ENCODE measurements around the gene FBRSL1. TPM values are rescaled to one million over a fixed set of nuclear protein-coding genes. Genes with fewer than 3 reads are reported as not detected.
A peak's percentile ranks its signal among the peaks of the same experiment; 100 is the strongest.
"Not testable (repeated sequence)": the region's sequence is repeated elsewhere in the genome, so short reads cannot be mapped to it uniquely, and the experiment has no call there.

FBRSL1 gene
- total RNA-seq, 2 donors from 2014 or later: 79.3 to 86.3 TPM

DNA sequence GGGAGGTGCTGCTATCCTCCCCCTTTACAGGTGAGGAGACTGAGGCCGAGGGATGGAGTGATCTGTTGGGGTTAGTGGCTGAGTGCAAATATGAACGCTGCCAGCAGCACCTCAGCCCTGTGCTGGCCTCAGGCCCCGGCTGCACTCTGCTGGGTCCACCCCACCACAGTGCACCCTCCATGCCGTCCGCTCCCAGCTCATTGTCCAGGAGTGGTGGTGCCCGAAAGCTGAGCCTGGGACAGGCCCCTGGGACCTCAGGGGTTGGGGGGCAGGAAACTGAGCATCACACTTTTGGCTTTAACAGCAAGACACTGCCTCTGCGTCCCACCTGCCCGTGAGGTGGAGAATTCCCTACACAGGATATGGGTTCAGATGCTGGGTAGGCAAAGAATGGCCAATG is 31.5 kb upstream of the FBRSL1 start:
- H3K4me1 Mint-ChIP-seq: no peaks in the 10 kb centered on the region
- H3K27me3 Mint-ChIP-seq: no peaks in the 10 kb centered on the region
- no peak overlapping the region for H3K27ac Mint-ChIP-seq
- no peak overlapping the region for H3K4me3 Mint-ChIP-seq
- H3K36me3 Mint-ChIP-seq (ENCODE audit: low read depth): no peaks in the 10 kb centered on the region
- H3K9me3 ChIP-seq (ENCODE audit: control insufficient read depth, low read length, poor library complexity, severe bottlenecking): no peaks in the 10 kb centered on the region
- ATAC-seq (no peak), DNase-seq (no peak)

DNA sequence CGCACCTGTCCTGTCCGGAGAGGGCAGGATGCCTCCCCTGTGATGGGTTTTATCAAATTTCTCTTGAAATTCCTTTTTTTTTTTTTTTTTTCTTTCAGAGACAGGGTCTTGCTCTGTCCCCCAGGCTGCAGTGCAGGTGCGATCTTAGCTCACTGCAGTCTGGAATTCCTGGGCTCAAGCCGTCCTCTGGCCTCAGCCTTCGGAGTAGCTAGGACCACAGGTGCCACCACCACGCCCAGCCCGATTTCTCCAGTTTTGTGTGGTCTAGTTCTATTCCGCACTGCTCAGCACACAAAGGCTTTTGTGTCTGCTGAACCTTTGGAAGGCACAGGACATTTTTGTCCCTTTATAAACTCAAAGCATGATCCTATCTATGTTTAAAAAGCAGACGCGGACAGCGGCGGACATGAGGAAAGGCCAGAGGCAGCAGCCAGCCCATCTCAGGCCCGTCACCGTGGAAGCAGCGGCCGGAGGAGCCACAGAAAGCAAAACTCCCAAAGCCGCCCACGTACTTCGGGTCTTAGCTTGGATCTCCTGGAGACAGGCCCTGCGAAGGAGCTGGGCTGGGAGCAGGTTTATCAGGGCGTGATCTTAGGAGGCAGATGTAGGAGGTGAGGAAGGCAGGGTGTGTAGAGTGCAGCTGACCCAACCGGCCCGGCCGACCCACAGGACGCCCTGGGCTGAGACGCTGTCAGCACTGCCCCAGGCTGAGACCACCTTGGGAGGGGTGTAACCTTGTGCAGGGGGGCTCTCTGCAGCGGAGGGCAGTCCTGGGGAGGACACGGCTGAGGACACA is 30.9 kb upstream of the FBRSL1 start:
- no peaks in the 10 kb centered on the region for H3K9me3 ChIP-seq (ENCODE audit: control insufficient read depth, low read length, poor library complexity, severe bottlenecking)
- no peak for ATAC-seq
- no peak for DNase-seq
- Mint-ChIP-seq H3K36me3 (ENCODE audit: low read depth) (no peaks in the 10 kb centered on the region), H3K4me1 (no peaks in the 10 kb centered on the region), H3K27me3 (no peaks in the 10 kb centered on the region), H3K27ac (no peak overlapping the region), H3K4me3 (no peak overlapping the region)

DNA sequence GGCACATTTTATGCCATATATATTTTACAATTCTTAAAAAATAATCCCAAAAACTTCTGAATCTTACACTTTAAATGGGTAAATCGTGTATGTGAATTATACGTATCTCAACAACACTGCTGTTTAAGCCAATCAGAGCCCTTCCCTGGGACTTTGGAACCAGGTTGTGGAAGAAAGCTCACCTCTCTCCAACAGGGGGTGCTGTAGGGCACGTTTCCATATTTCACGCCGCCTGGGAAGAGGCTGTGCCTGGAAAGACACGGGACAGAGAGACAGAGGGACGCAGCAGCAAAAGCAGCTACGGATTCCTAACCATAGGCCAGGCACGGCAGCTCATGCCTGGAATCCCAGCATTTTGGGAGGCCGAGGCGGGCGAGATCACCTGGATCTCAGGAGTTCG is 29.4 kb upstream of the FBRSL1 start:
- H3K9me3 ChIP-seq (ENCODE audit: control insufficient read depth, low read length, poor library complexity, severe bottlenecking): no peaks in the 10 kb centered on the region
- Mint-ChIP-seq H3K4me3 (no peak overlapping the region), H3K36me3 (ENCODE audit: low read depth) (no peaks in the 10 kb centered on the region), H3K4me1 (no peaks in the 10 kb centered on the region), H3K27me3 (no peaks in the 10 kb centered on the region), H3K27ac (no peak overlapping the region)
- no peak for DNase-seq
- no peak for ATAC-seq

DNA sequence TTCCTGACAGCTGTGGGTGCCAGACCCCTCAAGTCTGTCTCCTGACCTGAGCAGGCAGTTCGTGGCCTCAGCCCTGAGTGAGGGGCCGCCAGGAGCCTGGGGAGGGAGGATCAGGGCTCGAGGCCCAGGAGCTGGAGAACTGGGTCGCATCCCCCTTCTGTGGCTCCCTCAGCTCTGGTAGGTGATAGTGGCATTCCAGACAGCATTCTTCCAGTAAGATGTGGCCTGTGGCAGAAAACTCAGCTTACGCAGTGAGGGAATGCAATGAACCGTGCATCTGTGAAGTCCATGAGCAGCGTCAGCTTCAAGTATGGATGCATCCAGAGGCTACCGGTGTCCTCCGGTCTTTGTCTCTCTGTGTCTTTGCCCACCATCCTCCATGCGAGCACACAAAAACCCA is 28.4 kb upstream of the FBRSL1 start:
- no peaks in the 10 kb centered on the region for H3K27me3 Mint-ChIP-seq
- ATAC-seq: no peak
- H3K4me1 Mint-ChIP-seq: no peaks in the 10 kb centered on the region
- no peak overlapping the region for H3K4me3 Mint-ChIP-seq
- H3K27ac Mint-ChIP-seq: no peak overlapping the region
- no peaks in the 10 kb centered on the region for H3K36me3 Mint-ChIP-seq (ENCODE audit: low read depth)
- H3K9me3 ChIP-seq (ENCODE audit: control insufficient read depth, low read length, poor library complexity, severe bottlenecking): no peaks in the 10 kb centered on the region
- no peak for DNase-seq

DNA sequence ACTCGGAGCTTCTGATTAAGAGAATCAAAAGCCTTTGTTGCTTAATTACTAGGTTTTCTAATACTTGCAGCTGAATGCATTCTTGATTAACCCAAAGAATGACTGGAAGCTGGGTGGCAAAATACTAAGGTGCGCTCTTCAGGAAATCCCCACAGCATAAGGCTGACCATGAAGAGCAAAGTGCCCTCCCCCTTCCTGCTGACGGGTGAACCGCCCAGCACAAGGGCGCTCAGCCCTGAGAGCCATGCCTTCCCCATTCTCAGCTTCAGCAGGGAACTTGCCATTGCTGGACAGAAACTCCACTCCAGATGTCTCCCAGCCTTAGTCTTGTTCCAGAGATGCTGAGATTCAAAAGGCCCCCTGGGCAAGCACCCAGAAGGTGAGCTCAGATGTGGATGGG is 27.2 kb upstream of the FBRSL1 start:
- no peaks in the 10 kb centered on the region for H3K4me1 Mint-ChIP-seq
- no peaks in the 10 kb centered on the region for H3K9me3 ChIP-seq (ENCODE audit: control insufficient read depth, low read length, poor library complexity, severe bottlenecking)
- no peak overlapping the region for H3K27ac Mint-ChIP-seq
- H3K4me3 Mint-ChIP-seq: no peak overlapping the region
- DNase-seq (no peak), ATAC-seq (peak; percentile 76)
- no peaks in the 10 kb centered on the region for H3K36me3 Mint-ChIP-seq (ENCODE audit: low read depth)
- no peaks in the 10 kb centered on the region for H3K27me3 Mint-ChIP-seq

DNA sequence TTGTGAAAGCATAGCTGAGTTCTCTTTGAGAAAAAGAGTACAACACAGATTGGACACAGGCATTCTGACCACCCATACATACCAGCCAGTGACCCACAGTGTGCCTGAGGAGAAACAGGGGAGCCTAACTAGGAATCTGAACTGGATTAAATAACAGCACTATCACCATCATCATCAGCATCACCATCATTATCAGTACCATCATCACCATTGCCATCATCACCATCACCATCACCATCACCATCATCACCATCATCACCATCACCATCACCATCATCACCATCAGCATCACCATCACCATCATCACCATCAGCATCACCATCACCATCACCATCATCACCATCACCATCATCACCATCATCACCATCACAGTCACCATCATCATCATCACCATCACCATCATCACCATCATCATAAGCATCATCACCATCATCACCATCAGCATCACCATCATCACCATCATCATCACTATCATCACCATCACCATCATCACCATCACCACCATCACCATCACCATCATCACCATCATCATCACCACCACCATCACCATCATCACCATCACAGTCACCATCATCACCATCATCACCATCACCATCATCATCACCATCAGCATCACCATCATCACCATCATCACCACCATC is 26.5 kb upstream of the FBRSL1 start:
- not testable (repeated sequence) for ATAC-seq; DNase-seq; H3K27me3 Mint-ChIP-seq; H3K4me1 Mint-ChIP-seq; H3K36me3 Mint-ChIP-seq (ENCODE audit: low read depth); H3K9me3 ChIP-seq (ENCODE audit: control insufficient read depth, low read length, poor library complexity, severe bottlenecking); H3K4me3 Mint-ChIP-seq; H3K27ac Mint-ChIP-seq

DNA sequence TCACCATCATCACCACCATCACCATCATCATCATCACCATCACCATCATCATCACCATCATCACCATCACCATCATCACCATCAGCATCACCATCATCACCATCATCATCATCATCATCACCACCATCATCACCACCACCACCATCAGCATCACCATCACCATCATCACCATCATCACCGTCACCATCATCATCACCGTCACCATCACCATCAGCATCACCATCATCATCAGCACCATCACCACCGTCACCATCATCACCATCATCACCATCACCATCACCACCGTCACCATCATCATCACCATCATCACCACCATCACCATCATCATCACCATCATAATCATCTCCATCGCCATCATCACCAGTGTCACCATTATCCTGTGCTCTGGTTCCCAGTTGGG is 25.6 kb upstream of the FBRSL1 start:
- not testable (repeated sequence) for H3K4me1 Mint-ChIP-seq; H3K36me3 Mint-ChIP-seq (ENCODE audit: low read depth); H3K4me3 Mint-ChIP-seq; H3K27me3 Mint-ChIP-seq; H3K27ac Mint-ChIP-seq; ATAC-seq; H3K9me3 ChIP-seq (ENCODE audit: control insufficient read depth, low read length, poor library complexity, severe bottlenecking); DNase-seq

DNA sequence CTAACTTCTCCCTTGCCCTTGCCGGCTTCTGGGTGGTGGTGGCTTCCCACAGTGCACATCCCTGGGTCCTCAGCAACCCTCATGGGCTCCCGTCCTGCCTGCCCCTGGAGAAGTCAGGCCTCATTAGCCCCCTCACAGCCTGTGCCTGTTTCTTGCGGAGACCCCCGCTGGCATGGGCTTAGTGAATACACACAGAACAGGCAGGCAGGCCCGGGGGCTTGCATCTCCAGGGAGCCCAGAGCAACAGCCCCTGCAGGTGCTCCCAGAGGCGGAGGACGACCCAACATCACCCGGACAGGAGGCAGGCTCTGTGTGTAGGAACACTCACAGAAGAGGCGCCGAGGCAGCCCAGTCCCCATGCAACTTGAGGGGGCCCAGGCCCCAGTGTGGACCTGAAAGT is 25.1 kb upstream of the FBRSL1 start:
- H3K27ac Mint-ChIP-seq: no peak overlapping the region

DNA sequence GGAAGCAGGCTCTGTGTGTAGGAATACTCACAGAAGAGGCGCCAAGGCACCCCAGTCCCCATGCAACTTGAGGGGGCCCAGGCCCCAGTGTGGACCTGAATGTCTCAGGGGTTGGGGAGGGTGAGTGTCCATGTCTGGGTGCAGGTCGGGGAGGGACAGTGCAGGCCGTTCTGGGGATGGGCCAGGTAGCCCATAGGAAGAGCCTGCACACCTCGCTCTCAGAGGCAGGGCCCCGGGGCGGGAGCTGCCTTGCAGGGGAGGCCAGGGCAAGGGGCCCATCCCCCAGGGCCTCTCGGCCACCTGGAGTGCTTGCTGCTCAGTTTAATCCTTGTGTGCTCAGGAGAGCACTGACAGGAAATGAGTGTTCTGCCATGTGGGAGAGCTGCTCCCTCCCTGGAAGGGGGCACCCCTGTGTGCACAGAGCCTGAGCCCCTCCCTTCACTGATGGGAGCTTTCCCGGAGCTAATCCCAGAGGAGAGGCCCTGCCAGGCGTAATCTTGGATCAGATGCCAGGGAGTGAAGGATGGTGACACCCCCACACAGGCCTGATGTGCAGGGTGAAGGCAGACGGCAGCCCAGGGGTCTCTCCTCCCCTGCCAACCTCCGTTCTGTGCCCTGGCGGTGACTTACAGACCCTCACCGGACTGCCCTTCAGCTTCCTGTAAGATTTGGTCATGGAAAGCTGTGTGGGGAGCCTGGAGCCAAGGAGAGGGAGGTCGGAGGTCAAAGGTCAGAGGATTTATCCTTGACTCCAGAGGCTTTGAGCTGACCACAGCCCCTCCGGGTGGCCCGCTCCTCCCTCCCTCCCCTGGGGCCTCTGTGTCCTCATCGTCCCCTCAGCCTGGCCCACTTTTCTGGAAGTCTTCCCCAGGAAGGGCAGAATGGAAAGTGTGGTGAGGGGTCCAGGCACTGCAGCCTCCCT is 24.4 kb upstream of the FBRSL1 start:
- H3K27ac Mint-ChIP-seq: no peak overlapping the region
- no peaks in the 10 kb centered on the region for H3K27me3 Mint-ChIP-seq
- DNase-seq (no peak), ATAC-seq (no peak)
- peak overlapping the region; percentile 13 for H3K4me3 Mint-ChIP-seq
- H3K9me3 ChIP-seq (ENCODE audit: control insufficient read depth, low read length, poor library complexity, severe bottlenecking): no peaks in the 10 kb centered on the region
- no peaks in the 10 kb centered on the region for H3K36me3 Mint-ChIP-seq (ENCODE audit: low read depth)
- H3K4me1 Mint-ChIP-seq: peaks cover 9% of the 10 kb centered on the region

More for the DNA sequence above, 25.1 kb upstream of the FBRSL1 start:
- H3K9me3 ChIP-seq (ENCODE audit: control insufficient read depth, low read length, poor library complexity, severe bottlenecking): no peaks in the 10 kb centered on the region
- no peak for DNase-seq
- Mint-ChIP-seq H3K27me3 (no peaks in the 10 kb centered on the region), H3K4me3 (no peak overlapping the region), H3K4me1 (peaks cover 8% of the 10 kb centered on the region), H3K36me3 (ENCODE audit: low read depth) (no peaks in the 10 kb centered on the region)
- ATAC-seq: no peak

DNA sequence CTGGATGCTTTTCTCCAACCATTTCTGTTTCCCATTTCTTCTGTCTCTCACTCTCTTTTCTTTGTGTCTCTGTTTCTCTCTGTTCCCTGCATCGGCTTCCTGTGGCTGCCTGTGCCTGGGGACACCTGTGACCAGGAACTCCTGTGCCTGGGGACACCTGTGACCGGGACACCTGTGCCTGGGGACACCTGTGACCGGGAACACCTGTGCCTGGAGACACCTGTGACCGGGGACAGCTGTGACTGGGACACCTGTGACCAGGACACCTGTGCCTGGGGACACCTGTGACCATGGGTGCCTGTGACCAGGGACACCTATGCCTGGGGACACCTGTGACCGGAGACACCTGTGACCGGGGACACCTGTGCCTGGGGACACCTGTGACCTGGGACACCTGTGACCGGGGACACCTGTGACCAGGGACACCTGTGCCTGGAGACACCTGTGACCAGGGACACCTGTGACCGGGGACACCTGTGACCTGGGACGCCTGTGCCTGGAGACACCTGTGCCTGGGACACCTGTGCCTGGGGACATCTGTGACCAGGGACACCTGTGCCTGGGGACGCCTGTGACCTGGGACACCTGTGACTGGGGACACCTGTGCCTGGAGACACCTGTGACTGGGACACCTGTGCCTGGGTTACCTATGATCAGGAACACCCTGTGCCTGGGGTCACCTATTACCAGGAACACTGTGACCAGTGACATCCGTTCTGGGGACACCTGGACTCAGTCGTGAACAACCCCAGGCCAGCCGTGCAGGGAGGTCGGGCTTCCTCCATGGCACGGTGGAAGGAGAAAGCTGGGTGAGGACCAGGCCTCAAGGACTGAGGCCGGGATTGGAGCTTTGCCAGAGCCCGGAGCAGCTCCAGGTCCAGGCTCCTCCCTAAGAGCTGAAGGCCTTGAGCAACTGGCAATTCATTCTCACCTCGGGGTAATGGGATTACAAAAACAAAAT is 23.4 kb upstream of the FBRSL1 start:
- DNase-seq (no peak), ATAC-seq (no peak)
- no peaks in the 10 kb centered on the region for H3K9me3 ChIP-seq (ENCODE audit: control insufficient read depth, low read length, poor library complexity, severe bottlenecking)
- Mint-ChIP-seq H3K4me3 (peak overlapping the region; percentile 13), H3K27me3 (no peaks in the 10 kb centered on the region), H3K36me3 (ENCODE audit: low read depth) (no peaks in the 10 kb centered on the region), H3K27ac (no peak overlapping the region), H3K4me1 (peaks cover 13% of the 10 kb centered on the region)

DNA sequence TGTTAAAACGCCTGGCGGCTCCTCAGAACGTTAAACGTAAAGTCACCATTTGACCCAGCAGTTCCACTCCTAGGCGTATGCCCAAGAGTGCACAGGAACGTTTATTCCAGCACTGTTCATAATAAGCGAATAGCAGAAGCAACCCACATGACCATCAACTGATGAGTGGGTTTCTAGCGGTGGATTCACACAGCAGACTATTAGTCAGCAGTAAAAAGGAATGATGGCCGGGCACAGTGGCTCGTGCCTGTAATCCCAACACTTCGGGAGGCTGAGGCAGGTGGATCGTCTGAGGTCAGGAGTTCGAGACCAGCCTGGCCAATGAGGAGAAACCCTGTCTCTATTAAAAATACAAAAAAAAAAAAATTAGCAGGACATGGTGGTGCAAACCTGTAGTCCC is 22.4 kb upstream of the FBRSL1 start:
- Mint-ChIP-seq H3K4me3 (no peak overlapping the region), H3K36me3 (ENCODE audit: low read depth) (no peaks in the 10 kb centered on the region), H3K27ac (no peak overlapping the region), H3K27me3 (no peaks in the 10 kb centered on the region), H3K4me1 (peaks cover 16% of the 10 kb centered on the region)
- ATAC-seq (no peak), DNase-seq (no peak)
- H3K9me3 ChIP-seq (ENCODE audit: control insufficient read depth, low read length, poor library complexity, severe bottlenecking): no peaks in the 10 kb centered on the region

DNA sequence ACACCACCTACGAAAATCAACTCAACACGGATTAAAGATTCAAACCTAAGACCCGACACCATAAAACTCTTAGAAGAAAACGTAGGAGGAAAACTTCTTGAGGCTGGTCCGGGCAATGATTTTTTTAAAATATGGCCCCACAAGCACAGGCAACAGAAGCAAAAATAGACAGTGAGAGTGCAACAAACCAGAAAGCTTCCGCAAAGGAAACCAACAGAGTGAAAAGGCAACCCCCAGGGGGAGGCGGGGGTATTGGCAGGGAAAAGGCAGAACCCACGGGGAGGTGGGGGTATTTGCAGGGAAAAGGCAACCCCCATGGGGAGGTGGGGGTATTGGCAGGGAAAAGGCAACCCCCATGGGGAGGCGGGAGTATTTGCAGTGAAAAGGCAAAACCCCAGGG is 20.5 kb upstream of the FBRSL1 start:
- H3K9me3 ChIP-seq (ENCODE audit: control insufficient read depth, low read length, poor library complexity, severe bottlenecking): no peaks in the 10 kb centered on the region
- DNase-seq: no peak
- H3K36me3 Mint-ChIP-seq (ENCODE audit: low read depth): no peaks in the 10 kb centered on the region
- H3K27me3 Mint-ChIP-seq: no peaks in the 10 kb centered on the region
- ATAC-seq: peak; percentile 51
- peak overlapping the region; percentile 67 for H3K4me3 Mint-ChIP-seq
- peaks cover 16% of the 10 kb centered on the region for H3K4me1 Mint-ChIP-seq
- peak overlapping the region; percentile 48 for H3K27ac Mint-ChIP-seq
